Testis (tissue), 2 donors: Measurements from ENCODE around the gene MIEN1.

ENCODE experiments used
- POLR2A ChIP-seq: fragments of 450-650 bp; IDR thresholded peaks from one replicate; pipeline ENCODE4 v1.6.1; 2017; ENCODE audit warnings: antibody characterized with exemption, mild to moderate bottlenecking, moderate library complexity
- TF ChIP-seq, protein P1 (sequence below), 3 experiments: fragments of 450-650 bp in 2 of 3; fragments of 200-600 bp in 1 of 3; sonication (generic) in 1 of 3; IDR thresholded peaks; one replicate each; pipeline ENCODE4 v1.5.1; 2016 to 2019; ENCODE audit warnings: antibody characterized with exemption in 3 of 3, mild to moderate bottlenecking in 2 of 3, moderate library complexity in 1 of 3

DNA sequence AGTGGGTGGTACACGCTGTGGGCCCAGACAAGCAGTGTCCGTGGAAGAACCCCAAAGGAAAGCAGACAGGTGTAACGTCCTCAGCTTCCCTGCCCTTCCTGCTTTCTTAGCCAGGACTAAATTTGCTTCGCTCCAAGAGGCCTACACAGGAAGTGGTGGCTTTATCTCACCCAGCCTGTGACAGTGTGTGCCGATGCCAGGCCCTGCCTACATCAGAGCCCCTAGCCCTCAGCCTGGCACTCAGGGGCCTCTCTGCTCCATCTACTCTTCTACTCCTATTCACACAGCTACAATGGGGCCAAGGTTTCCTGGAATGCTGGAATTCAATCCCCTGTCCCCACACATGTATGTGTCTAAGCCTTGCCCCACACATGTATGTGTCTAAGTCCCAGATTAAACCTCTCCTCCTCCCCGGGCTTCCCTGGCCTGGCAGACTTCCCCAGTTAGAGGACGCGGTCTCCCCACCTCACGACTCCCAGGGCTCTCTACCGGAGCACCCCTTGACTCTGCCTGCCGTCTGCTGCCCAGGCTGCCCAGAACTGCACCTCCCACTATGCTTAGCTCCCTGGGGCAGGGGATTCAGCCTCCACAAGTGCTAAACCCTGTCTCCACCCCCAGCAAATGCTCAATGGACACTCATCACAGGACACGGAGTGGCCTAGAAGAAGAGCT lies 50.7 kb downstream of the MIEN1 start:
- TF ChIP-seq, protein P1, sequence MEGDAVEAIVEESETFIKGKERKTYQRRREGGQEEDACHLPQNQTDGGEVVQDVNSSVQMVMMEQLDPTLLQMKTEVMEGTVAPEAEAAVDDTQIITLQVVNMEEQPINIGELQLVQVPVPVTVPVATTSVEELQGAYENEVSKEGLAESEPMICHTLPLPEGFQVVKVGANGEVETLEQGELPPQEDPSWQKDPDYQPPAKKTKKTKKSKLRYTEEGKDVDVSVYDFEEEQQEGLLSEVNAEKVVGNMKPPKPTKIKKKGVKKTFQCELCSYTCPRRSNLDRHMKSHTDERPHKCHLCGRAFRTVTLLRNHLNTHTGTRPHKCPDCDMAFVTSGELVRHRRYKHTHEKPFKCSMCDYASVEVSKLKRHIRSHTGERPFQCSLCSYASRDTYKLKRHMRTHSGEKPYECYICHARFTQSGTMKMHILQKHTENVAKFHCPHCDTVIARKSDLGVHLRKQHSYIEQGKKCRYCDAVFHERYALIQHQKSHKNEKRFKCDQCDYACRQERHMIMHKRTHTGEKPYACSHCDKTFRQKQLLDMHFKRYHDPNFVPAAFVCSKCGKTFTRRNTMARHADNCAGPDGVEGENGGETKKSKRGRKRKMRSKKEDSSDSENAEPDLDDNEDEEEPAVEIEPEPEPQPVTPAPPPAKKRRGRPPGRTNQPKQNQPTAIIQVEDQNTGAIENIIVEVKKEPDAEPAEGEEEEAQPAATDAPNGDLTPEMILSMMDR (IDR thresholded peaks at IDR 0.05) = no peak
- TF ChIP-seq POLR2A = no peak
